EL (cell line): ENCODE data around the gene CLUH.

Source experiments
- DNase-seq: peaks from one replicate; pipeline ENCODE4 v3.0.0-alpha.2; 2016

CLUH gene, protein sequence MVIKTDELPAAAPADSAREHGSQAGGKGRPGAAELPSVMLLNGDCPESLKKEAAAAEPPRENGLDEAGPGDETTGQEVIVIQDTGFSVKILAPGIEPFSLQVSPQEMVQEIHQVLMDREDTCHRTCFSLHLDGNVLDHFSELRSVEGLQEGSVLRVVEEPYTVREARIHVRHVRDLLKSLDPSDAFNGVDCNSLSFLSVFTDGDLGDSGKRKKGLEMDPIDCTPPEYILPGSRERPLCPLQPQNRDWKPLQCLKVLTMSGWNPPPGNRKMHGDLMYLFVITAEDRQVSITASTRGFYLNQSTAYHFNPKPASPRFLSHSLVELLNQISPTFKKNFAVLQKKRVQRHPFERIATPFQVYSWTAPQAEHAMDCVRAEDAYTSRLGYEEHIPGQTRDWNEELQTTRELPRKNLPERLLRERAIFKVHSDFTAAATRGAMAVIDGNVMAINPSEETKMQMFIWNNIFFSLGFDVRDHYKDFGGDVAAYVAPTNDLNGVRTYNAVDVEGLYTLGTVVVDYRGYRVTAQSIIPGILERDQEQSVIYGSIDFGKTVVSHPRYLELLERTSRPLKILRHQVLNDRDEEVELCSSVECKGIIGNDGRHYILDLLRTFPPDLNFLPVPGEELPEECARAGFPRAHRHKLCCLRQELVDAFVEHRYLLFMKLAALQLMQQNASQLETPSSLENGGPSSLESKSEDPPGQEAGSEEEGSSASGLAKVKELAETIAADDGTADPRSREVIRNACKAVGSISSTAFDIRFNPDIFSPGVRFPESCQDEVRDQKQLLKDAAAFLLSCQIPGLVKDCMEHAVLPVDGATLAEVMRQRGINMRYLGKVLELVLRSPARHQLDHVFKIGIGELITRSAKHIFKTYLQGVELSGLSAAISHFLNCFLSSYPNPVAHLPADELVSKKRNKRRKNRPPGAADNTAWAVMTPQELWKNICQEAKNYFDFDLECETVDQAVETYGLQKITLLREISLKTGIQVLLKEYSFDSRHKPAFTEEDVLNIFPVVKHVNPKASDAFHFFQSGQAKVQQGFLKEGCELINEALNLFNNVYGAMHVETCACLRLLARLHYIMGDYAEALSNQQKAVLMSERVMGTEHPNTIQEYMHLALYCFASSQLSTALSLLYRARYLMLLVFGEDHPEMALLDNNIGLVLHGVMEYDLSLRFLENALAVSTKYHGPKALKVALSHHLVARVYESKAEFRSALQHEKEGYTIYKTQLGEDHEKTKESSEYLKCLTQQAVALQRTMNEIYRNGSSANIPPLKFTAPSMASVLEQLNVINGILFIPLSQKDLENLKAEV (N-terminal part only)

DNA sequence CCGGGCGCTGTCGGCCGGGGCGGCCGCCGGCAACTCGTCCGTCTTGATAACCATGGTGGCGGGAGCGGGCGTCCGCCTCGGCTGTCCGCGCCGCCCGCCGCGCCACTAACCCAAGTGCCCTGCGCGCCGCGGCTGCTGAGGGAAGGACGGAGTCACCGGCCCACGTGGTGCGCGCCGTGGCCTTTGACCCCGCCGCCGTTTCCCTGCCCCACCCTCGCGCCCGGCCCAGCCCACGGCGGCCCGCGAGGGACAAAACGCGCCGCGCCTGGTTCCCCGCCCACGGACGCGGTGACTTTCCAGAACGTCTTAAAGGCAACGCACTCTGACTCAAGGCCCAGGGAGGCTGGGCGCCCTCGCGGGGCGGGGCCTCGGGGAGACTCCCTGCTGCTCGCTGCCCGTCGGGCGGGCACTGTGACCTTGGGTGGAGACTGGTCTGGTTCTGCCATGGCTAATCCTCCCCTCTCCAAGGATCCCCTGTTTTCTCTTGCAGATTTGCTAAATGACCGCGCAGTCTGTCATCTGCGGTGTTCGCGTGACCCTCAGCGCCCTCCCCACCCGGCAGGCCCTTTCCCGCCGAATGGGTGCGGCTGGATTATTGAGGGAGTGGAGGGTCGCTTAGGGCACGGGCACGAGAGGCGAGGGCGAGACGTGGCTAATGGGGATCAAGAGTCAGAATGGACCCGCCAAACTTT, at the start of gene CLUH:
Gene CLUH (minus strand): TSS at position 157 of the 692 bp plus-strand sequence. CDS start 103 bp downstream, at position 54.
- peak; percentile 97 for DNase-seq

GRCh38 chr17:2758870-2759269, 47.3 kb upstream of the CLUH start:
- no peak for DNase-seq

GRCh38 chr17:2755891-2756724, 44.5 kb upstream of the CLUH start:
- no peak for DNase-seq

- no peak for DNase-seq
These were observed 39.9 kb upstream of the CLUH start for GRCh38 chr17:2751491-2751890.

GRCh38 chr17:2750721-2751120, 39.2 kb upstream of the CLUH start:
- DNase-seq = no peak

DNA sequence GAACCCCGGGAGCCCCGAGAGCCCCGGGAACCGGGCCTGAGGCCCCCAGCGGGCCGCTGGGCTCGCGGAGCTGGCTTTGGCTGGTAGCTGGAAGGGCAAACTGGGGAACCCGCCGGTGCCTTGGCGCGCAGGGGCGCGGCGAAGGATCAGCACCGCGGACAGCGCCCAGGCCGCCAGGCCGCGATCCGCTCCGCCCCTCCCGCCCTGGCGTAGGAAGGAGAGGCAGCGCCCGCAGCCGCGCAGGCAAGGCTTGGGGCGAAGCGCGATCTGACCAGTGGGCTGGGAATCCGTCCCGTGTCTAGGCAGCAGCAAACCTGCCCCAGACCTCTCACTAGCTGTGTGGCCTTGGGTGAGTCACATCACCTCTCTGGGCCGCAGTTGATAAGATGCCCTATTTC, 38.2 kb upstream of the CLUH start:
- DNase-seq = peak; percentile 60

DNA sequence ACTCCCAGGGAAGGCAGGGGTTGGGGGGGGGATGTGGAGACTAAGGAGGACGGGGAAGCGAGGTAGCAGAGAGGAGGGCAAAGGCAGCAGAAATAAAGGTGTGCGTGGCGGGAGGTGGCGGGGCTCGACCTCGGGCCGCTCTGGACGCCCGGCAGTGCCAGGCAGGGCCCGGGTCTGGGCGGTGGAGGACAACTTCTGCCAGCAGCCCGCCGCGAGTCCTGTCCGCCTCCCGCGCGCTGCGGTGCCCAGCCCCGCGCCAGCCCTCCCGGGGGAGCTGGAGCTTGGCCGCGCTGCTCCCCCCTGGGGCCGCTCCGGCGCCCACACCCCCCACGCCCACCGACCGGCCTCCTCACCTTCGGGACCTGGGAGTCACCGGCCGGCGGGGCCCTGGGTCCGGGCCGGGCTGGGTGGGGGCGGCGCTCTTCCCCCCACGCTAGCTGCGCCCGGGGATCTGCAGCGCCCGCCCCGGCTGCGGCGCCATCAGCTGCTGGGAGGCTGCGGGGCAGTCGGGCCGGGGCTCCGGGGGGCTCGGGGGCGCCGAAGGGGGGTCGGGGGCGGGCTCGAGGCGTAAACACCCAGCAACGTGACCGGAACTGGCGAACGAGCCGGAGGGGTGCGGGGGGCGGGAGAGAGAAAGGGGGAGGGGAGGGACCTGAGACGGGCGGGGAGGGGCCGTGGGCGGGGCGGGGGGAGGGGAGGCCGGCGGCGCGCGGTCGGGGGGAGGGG, 37.7 kb upstream of the CLUH start, which contains the start of gene CCDC92B:
Gene CCDC92B (minus strand): TSS at position 595 of the 726 bp plus-strand sequence. CDS start 14,507 bp downstream, outside the sequence.
- DNase-seq = no peak

- no peak for DNase-seq
These were observed 33.9 kb upstream of the CLUH start for GRCh38 chr17:2745317-2746037.

GRCh38 chr17:2737693-2738092, 26.1 kb upstream of the CLUH start:
- no peak for DNase-seq

DNA sequence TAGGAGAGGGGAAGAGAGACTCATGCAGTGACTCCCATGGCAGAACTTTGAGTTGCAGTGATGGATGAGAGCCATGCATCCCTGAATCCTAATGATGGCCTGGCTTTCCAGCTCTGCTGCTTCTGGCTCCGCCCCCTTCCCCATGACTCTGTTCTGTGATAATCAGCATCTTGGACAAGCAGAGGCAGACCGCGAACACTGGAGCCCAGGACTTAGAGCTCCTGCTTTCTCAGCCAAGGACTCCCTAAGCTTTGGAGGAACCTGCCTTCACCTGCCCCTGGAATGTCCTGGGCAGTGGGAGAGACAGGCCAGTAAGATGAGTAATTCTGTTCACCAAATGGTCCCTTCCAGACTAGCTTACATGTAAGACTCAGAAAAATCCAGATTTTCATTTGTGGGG, 25.4 kb upstream of the CLUH start:
- DNase-seq = no peak

DNA sequence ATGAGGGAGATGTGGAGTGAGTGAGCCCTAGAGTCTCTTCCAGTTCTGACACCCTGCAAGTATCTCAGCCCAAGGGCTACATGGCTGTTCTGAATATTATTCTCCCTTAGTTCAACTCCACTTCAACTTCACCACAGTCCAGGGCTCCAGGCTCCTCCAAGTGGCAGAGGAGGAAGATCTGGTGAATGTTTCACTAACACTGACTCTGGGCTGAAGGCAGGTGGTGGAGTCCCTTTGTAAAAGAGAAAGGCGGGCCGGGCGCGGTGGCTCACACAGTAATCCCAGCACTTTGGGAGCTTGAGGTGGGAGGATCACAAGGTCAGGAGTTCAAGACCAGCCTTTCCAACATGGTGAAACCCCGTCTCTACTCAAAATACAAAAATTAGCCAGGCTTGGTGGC, 24.3 kb upstream of the CLUH start:
- DNase-seq = no peak

- DNase-seq = no peak
These were observed 23.4 kb upstream of the CLUH start for GRCh38 chr17:2734939-2735338.

DNA sequence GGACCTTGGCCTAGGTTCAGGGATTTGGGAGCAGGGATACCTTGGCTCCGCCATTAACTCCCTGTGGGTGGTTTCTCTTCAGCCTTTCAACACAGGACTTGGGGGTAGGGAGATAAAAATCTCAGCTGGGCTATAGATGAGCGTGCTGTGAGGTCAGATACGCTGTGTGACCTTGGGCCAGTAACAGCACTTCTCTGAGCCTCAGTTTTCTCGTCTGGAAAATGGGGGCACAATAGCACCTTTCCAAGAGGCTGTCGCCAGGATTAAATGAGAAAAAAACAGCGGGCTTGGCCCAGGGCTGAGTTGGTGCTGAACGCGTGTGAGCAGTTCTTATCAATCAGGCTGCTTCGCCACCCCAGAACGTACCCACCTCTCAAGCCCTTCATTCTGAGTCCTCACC, 20.2 kb upstream of the CLUH start:
- no peak for DNase-seq

GRCh38 chr17:2730764-2731353, 19.3 kb upstream of the CLUH start:
- no peak for DNase-seq

GRCh38 chr17:2724784-2725164, 13.2 kb upstream of the CLUH start:
- DNase-seq = peak; percentile 29

- no peak for DNase-seq
These were observed 12.6 kb upstream of the CLUH start for GRCh38 chr17:2723997-2724783.

GRCh38 chr17:2723505-2723996, 12.0 kb upstream of the CLUH start:
- peak; percentile 13 for DNase-seq

- no peak for DNase-seq
These were observed 11.0 kb upstream of the CLUH start for GRCh38 chr17:2722611-2723010.
